T47D (cell line): ENCODE results near the gene GDPD5.

Experiments used
- DNase-seq, 2 experiments: peaks; one replicate each; pipeline versions ENCODE4 v3.0.0 to v3.0.0-alpha.2; 2011 to 2012; ENCODE audit warnings: low read depth in 1 of 2, low spot score in 1 of 2
- JUND ChIP-seq: IDR thresholded peaks from 2 replicates; pipeline ENCODE4 v1.6.1; 2012; ENCODE audit warnings: low read depth
- in situ Hi-C: cut with HindIII; loops from 2 replicates; pipeline ENCODE4 v1.10.0; 2016; ENCODE audit warnings: low sequenced_read_pairs, low pct_unique_long_range_greater_than_20kb

Gene GDPD5

DNA sequence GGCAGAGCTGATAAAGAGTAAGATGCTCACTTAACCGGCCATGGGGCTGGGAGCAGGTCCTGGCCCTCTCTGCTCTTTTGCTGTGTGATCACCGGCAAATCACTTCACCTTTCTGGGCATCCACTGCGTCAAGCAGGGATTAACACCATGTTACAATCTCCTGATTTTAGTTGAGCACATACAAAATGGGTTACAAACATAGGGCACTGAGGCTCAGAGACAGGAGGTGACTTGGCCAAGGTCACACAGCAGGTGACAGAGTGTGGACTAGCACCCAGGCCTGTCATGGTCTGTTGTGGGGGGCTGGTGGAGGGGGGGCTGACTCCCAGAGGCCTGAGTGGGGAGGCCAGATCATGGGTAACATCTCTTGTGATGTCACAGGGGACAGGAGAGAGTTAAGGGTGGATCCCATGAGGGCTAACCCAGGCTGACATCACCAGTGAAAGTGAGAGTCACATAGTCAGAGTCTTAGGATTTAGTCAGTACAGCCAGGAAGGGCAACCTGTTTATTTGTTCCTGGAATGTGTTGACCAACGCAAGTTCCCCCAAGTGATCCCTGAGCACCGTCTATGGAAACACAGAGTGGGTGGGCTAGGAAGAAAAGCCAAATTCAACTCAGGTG is 27.8 kb downstream of the GDPD5 start:
- TF ChIP-seq JUND: no peak
- in situ Hi-C loops: no loop called here

DNA sequence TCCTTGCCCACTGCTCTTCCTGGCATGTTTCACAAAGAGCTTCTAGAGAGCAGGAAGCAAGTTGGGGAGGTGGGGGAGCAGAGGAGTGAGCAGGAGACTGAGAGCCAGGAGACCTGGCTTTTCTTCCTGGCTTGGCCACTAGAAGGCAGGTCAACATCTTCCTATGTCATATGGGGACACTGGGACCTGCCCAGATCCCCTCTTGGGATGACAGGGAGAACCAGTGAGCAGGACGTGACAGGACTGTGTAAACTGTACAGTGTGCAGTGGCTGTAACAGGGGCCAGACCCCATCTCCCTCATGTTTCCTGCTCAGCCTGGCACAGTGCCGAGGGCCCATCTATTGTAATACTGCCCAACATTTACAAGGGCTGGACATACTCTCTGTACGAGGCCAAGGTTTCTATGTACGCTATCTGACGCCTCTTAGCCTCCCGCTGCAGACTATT is 29.4 kb downstream of the GDPD5 start:
- in situ Hi-C loops: no loop called here
- TF ChIP-seq JUND: no peak
- peak in 1 of 2 experiments; percentile 51 for DNase-seq

More for the DNA sequence above, 27.8 kb downstream of the GDPD5 start:
- no peak for DNase-seq

GRCh38 chr11:75495749-75496304 is 29.9 kb downstream of the GDPD5 start:
- TF ChIP-seq JUND: no peak
- no peak for DNase-seq
- in situ Hi-C loops: no loop called here

DNA sequence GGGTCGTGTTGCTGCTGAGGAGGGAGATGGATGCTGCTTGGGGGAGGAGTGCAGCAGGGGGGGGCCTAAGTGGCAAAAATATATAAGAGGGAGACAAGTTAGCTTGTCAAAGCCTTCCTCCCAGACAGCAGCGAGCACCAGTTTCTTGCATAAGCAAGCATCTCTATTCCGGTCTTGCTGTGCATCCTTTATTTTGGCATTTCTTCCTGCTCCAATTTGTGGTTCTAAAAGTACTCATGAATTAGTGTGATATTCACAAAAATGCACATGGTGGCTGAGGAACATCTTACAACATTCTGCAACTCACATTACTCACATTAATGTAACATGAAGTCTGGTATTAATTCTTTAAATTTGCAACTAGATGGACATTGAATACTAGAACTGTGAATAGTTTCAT is 32.1 kb downstream of the GDPD5 start:
- in situ Hi-C loops: no loop called here

DNA sequence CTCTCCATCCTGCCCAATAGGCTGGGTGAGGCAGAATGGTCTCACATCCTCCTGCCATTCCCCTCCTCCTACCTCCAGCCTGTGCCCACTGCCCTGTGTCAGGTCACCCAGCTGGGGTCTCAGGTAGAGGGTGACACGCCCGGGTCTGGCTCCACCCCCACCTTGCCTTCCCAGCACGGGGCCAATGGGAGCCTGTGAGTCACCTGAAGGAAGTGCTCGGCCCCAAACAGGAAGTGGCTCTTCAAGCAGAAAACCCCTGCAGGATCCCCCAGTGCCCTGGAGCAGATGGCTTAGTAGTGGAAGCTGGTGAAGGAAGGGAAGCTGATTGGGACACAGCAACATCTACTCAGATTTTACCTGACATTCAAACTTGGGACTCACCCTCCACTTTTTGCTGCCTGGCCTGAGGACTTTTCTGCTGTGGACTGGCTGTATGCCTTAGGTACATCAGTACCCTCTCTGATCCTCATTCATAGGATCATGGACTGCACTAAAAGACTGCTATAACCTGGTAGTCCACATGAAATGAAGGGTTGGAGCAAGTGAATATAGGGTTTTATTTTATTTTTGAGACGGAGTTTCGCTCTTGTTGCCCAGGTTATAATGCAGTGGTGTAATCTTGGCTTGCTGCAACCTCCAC is 33.4 kb downstream of the GDPD5 start:
- no peak for DNase-seq
- in situ Hi-C loops: no loop called here
- TF ChIP-seq JUND: no peak

More for the DNA sequence above, 32.1 kb downstream of the GDPD5 start:
- DNase-seq: no peak
- TF ChIP-seq JUND: no peak

DNA sequence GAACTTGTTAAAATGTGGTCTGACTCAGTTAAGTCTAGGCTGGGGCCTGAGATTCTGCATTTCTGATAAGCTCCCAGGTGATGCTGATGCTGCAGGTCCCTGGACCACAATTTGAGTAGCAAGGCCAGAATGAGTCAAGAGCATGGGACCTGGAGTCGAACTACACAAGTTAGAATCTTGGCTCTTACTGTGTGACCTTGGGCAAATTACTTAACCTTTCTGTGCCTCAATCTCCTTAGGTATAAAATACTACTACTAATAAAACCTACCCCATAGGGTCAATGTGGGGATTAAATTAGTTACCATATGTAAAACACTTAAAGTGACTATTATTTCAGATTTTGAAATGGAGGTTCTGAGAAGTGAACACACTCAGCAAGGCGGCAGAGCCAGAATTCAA is 34.3 kb downstream of the GDPD5 start:
- DNase-seq: no peak
- in situ Hi-C loops: no loop called here
- TF ChIP-seq JUND: no peak

GRCh38 chr11:75490221-75491181 is 35.2 kb downstream of the GDPD5 start:
- TF ChIP-seq JUND: no peak
- in situ Hi-C loops: no loop called here
- DNase-seq: no peak

GRCh38 chr11:75487365-75487764 is 38.4 kb downstream of the GDPD5 start:
- DNase-seq: no peak
- TF ChIP-seq JUND: no peak
- in situ Hi-C loops: no loop called here

DNA sequence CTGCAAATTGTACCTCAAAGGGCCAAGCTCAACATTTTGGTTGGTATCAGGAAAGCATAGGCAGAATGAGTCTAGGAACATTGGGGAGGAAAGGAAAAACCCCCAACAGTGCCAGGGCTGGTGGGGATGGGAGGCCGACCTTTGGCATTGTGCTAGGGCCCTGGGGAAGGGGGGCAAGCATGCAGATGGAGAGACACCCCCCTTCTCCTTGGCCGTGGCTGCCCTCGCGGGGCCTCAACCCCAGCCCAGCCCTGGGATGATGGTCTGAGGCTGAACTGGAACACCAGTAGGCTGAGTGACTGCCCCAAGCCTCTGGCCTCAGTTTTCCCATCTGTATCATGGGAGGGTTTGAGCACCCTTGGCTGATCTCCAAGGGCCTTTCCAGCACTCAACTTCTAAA is 40.0 kb downstream of the GDPD5 start:
- TF ChIP-seq JUND: no peak
- no peak for DNase-seq
- in situ Hi-C loops: no loop called here

DNA sequence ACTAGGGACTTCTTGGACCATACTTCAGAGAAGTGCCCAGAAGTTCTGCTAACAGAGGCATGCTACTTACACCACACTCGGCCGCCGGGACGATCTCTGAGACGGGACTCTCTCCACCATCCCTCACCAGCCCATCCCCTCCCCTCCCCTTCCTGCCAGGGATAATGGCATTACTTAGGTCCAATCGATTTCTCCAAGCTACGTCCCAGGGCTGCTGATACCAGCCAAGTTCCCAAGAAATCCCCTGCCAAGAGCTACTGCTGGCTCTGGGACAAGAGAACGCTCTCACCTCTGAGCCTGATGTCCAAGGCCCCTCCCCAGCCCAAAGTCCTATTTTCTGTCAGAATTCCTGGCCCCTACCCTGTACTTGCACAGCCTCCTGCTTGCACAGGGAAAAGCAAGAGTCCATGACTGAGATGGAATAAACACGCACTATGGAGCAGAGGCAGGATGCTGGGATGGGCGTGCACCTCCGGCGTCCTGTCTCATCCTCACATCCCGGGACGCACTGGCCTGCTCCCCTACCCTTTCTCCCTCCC is 42.7 kb downstream of the GDPD5 start:
- no peak for DNase-seq
- in situ Hi-C loops: no loop called here
- no peak for TF ChIP-seq JUND

GRCh38 chr11:75481922-75482606 is 43.7 kb downstream of the GDPD5 start:
- in situ Hi-C loops: no loop called here

GRCh38 chr11:75481223-75481921 is 44.4 kb downstream of the GDPD5 start:
- in situ Hi-C loops: no loop called here
- no peak for DNase-seq
- no peak for TF ChIP-seq JUND

More at GRCh38 chr11:75481922-75482606, 43.7 kb downstream of the GDPD5 start:
- TF ChIP-seq JUND: no peak
- DNase-seq: no peak
